ENCODE data around the gene TMEM184A. TPM values are rescaled to one million over a fixed set of nuclear protein-coding genes. Genes with fewer than 3 reads are reported as not detected.
A peak's percentile ranks its signal among the peaks of the same experiment; 100 is the strongest.

Gene TMEM184A
- polyA plus RNA-seq, 2 of the 4 experiments (the other 2 are of a cell fraction), result 14.3 to 18.4 TPM

- Histone ChIP-seq H3K4me3 (no peak overlapping the region), H3K9me3 (no peaks in the 10 kb centered on the region), H3K27ac (peak overlapping the region; percentile 97 to 98), H3K4me2 (no peak overlapping the region; the same call in 2 of the 3 replicates), H3K4me1 (peaks cover 93% of the 10 kb centered on the region)
- CTCF ChIA-PET, result interaction anchor here (0.6 to 18.4 kb wide), 4 partner anchors 13 to 39 kb away, joined by 3 to 204 read pairs (median 4); partner anchors contain the start of gene TMEM184A
- FAIRE-seq, result no peak
- peak in 1 of 2 experiments; percentile 0; a peak in 2 of 6 replicates for ATAC-seq
- TF ChIP-seq JUN (IDR thresholded peaks at IDR 0.05) (peak in 1 of 2 experiments; percentile 4; a peak in 2 of 5 replicates), TFCP2L1 (CRISPR knock-in tag; IDR thresholded peaks at IDR 0.05) (no peak), GATA3 (IDR thresholded peaks at IDR 0.05; ENCODE audit: borderline replicate concordance) (no peak), POLR2AphosphoS2 (conservative IDR thresholded peaks at IDR 0.05; ENCODE audit: low read length) (peak; percentile 89), RARB (CRISPR knock-in tag; IDR thresholded peaks at IDR 0.05) (no peak)
- TF ChIP-seq, protein P1, sequence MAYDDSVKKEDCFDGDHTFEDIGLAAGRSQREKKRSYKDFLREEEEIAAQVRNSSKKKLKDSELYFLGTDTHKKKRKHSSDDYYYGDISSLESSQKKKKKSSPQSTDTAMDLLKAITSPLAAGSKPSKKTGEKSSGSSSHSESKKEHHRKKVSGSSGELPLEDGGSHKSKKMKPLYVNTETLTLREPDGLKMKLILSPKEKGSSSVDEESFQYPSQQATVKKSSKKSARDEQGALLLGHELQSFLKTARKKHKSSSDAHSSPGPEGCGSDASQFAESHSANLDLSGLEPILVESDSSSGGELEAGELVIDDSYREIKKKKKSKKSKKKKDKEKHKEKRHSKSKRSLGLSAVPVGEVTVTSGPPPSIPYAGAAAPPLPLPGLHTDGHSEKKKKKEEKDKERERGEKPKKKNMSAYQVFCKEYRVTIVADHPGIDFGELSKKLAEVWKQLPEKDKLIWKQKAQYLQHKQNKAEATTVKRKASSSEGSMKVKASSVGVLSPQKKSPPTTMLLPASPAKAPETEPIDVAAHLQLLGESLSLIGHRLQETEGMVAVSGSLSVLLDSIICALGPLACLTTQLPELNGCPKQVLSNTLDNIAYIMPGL (CRISPR knock-in tag; IDR thresholded peaks at IDR 0.05; ENCODE audit: borderline replicate concordance), result no peak
- peak in 1 of 2 experiments; percentile 73 for DNase-seq (ENCODE audit: low read depth in 1 of 2, low spot score in 1 of 2)
- POLR2A ChIA-PET, result interaction anchor here (1.0 to 4.3 kb wide), 2 partner anchors 12 to 36 kb away, joined by 3 to 24 read pairs; partner anchors contain the start of gene TMEM184A
- WGBS (ENCODE audit: missing lambda C conversion rate), result 66% methylated on average over 6 of the region's 6 CpGs
These were observed 12.2 kb downstream of the TMEM184A start for GRCh38 chr7:1543826-1544177.

GRCh38 chr7:1542841-1543747, 12.9 kb downstream of the TMEM184A start:
- no peak overlapping the region for H3K4me3 ChIP-seq
- peak overlapping the region; percentile 1; the same call in 2 of the 3 replicates for H3K4me2 ChIP-seq
- peaks cover 99% of the 10 kb centered on the region for H3K4me1 ChIP-seq
- CTCF ChIA-PET, result interaction anchor here (0.6 to 18.4 kb wide), 6 partner anchors 10 to 38 kb away, joined by 3 to 204 read pairs (median 4); partner anchors contain the start of gene TMEM184A
- 73% methylated on average over 24 of the region's 38 CpGs for WGBS (ENCODE audit: missing lambda C conversion rate)
- DNase-seq (ENCODE audit: low read depth in 1 of 2, low spot score in 1 of 2) (peak in 1 of 2 experiments; percentile 74), FAIRE-seq (no peak), ATAC-seq (peak; percentile 0 to 1; a peak in 1 of 6 replicates)
- peak overlapping the region; percentile 97 to 98 for H3K27ac ChIP-seq
- no peaks in the 10 kb centered on the region for H3K9me3 ChIP-seq
- POLR2A ChIA-PET, result interaction anchor here (1.0 to 4.3 kb wide), 2 partner anchors 12 to 35 kb away, joined by 3 to 24 read pairs; partner anchors contain the start of gene TMEM184A
- peak; percentile 64 to 77; a peak in 3 of 5 replicates for TF ChIP-seq JUN (IDR thresholded peaks at IDR 0.05)
- TF ChIP-seq PBX3 (IDR thresholded peaks at IDR 0.05), result peak; percentile 88
- TF ChIP-seq FOXS1 (CRISPR knock-in tag; IDR thresholded peaks at IDR 0.05), result no peak
- TF ChIP-seq HOXB13 (CRISPR knock-in tag; IDR thresholded peaks at IDR 0.05; ENCODE audit: low read depth), result no peak
- no peak for TF ChIP-seq ZFP36 (IDR thresholded peaks at IDR 0.05; ENCODE audit: borderline replicate concordance, partially characterized antibody)
- TF ChIP-seq, protein P2, sequence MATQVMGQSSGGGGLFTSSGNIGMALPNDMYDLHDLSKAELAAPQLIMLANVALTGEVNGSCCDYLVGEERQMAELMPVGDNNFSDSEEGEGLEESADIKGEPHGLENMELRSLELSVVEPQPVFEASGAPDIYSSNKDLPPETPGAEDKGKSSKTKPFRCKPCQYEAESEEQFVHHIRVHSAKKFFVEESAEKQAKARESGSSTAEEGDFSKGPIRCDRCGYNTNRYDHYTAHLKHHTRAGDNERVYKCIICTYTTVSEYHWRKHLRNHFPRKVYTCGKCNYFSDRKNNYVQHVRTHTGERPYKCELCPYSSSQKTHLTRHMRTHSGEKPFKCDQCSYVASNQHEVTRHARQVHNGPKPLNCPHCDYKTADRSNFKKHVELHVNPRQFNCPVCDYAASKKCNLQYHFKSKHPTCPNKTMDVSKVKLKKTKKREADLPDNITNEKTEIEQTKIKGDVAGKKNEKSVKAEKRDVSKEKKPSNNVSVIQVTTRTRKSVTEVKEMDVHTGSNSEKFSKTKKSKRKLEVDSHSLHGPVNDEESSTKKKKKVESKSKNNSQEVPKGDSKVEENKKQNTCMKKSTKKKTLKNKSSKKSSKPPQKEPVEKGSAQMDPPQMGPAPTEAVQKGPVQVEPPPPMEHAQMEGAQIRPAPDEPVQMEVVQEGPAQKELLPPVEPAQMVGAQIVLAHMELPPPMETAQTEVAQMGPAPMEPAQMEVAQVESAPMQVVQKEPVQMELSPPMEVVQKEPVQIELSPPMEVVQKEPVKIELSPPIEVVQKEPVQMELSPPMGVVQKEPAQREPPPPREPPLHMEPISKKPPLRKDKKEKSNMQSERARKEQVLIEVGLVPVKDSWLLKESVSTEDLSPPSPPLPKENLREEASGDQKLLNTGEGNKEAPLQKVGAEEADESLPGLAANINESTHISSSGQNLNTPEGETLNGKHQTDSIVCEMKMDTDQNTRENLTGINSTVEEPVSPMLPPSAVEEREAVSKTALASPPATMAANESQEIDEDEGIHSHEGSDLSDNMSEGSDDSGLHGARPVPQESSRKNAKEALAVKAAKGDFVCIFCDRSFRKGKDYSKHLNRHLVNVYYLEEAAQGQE (IDR thresholded peaks at IDR 0.05), result no peak
- TF ChIP-seq MYC (IDR thresholded peaks at IDR 0.05; ENCODE audit: borderline replicate concordance, low read length), result no peak
- TF ChIP-seq ZNF302 (CRISPR knock-in tag; IDR thresholded peaks at IDR 0.05), result no peak
- TF ChIP-seq MAFK (IDR thresholded peaks at IDR 0.05; ENCODE audit: partially characterized antibody), result no peak
- no peak for TF ChIP-seq KDM5A (IDR thresholded peaks at IDR 0.05)
- TF ChIP-seq, protein P3, sequence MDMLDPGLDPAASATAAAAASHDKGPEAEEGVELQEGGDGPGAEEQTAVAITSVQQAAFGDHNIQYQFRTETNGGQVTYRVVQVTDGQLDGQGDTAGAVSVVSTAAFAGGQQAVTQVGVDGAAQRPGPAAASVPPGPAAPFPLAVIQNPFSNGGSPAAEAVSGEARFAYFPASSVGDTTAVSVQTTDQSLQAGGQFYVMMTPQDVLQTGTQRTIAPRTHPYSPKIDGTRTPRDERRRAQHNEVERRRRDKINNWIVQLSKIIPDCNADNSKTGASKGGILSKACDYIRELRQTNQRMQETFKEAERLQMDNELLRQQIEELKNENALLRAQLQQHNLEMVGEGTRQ (IDR thresholded peaks at IDR 0.05), result peak; percentile 49; the same call in 1 of the 2 replicates
- peak; percentile 22 for TF ChIP-seq CHD2 (IDR thresholded peaks at IDR 0.05; ENCODE audit: low read length, partially characterized antibody)
- peak; percentile 91 for TF ChIP-seq POLR2AphosphoS2 (conservative IDR thresholded peaks at IDR 0.05; ENCODE audit: low read length)
- TF ChIP-seq EHMT2 (IDR thresholded peaks at IDR 0.05; ENCODE audit: low read depth), result no peak
- no peak for TF ChIP-seq EP300 (IDR thresholded peaks at IDR 0.05)
- TF ChIP-seq EHF (CRISPR knock-in tag; IDR thresholded peaks at IDR 0.05), result peak; percentile 56; the same call in 1 of the 2 replicates
- TF ChIP-seq GATA3 (IDR thresholded peaks at IDR 0.05; ENCODE audit: borderline replicate concordance), result no peak; the same call in none of the 2 replicates
- no peak for TF ChIP-seq SREBF2 (IDR thresholded peaks at IDR 0.05)
- TF ChIP-seq RAD21 (conservative IDR thresholded peaks at IDR 0.05 in 1 of 2, IDR thresholded peaks at IDR 0.05 in 1 of 2), result no peak
- TF ChIP-seq ZSCAN20 (CRISPR knock-in tag; IDR thresholded peaks at IDR 0.05), result no peak
- TF ChIP-seq E2F6 (IDR thresholded peaks at IDR 0.05; ENCODE audit: borderline replicate concordance, low read depth), result peak; percentile 44; the same call in 1 of the 2 replicates

Data from A549 (cell line).